Measurements from ENCODE around the gene NUAK1.

Gene NUAK1

DNA sequence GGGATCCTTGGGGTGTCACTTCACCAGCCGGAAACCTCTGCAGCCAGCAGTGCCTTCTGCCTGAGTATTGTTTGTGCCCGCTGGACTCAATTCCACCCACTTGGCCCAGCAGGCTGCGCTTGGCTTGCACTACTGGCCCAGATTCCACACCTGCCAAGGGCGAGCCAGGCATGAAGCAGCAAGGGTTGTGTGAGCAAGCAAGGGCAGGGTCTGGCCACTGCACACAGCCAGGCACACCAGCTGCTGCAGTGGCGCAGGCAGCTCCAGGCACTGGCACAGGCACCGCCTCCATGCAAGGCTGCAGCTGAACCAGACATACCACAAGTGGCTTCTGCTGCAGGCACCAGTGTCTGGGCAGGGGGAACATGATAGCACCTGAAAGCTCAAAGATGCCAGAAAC is 99.5 kb downstream of the NUAK1 start:
- no peak for DNase-seq (ENCODE audit: low read depth)
- TF ChIP-seq, protein P1, sequence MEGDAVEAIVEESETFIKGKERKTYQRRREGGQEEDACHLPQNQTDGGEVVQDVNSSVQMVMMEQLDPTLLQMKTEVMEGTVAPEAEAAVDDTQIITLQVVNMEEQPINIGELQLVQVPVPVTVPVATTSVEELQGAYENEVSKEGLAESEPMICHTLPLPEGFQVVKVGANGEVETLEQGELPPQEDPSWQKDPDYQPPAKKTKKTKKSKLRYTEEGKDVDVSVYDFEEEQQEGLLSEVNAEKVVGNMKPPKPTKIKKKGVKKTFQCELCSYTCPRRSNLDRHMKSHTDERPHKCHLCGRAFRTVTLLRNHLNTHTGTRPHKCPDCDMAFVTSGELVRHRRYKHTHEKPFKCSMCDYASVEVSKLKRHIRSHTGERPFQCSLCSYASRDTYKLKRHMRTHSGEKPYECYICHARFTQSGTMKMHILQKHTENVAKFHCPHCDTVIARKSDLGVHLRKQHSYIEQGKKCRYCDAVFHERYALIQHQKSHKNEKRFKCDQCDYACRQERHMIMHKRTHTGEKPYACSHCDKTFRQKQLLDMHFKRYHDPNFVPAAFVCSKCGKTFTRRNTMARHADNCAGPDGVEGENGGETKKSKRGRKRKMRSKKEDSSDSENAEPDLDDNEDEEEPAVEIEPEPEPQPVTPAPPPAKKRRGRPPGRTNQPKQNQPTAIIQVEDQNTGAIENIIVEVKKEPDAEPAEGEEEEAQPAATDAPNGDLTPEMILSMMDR (IDR thresholded peaks at IDR 0.05; ENCODE audit: insufficient read depth, low read depth, low read length, missing control alignments) = no peak
- no peak overlapping the region for H3K4me3 ChIP-seq (ENCODE audit: low read depth, low read length)

DNA sequence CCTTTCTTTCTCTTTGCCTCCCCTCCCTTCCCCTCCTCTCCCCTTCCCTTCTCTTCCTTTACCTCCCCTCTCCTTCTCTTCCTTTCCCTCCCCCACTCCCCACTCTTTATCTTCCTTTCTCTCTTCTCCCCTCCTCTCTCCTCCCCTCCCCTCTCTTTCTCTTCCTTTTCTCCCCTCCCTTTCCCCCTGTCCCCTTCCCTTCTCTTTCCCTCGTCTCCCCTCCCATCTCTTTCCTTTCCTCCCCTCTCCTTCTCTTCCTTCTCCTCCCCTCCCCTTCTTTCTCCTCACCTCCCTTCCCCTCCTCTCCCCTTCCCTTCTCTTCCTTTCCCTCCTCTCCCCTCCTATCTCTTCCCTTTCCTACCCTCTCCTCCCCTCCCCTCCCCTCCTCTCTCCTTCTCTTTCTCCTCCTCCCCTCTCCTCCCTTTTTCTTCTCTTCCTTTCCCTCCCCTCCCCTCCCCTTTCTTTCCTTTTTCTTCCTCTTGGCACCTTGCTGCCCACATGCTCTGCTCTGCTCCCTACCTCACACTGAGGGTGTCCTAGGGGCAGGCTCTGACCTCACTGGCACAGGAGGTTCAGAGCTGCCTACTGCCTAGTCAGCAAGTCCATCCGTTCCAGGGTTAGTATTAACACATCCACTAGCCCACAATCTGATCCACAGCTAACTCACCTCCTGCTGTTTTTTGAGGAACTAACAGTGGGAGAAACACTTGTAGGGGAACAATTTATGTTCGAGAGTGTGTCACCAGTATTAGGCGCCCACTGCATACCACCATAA is 101.0 kb downstream of the NUAK1 start:
- H3K4me3 ChIP-seq (ENCODE audit: low read depth, low read length) = no peak overlapping the region
- DNase-seq (ENCODE audit: low read depth) = no peak
- TF ChIP-seq, protein P1 (IDR thresholded peaks at IDR 0.05; ENCODE audit: insufficient read depth, low read depth, low read length, missing control alignments) = no peak

DNA sequence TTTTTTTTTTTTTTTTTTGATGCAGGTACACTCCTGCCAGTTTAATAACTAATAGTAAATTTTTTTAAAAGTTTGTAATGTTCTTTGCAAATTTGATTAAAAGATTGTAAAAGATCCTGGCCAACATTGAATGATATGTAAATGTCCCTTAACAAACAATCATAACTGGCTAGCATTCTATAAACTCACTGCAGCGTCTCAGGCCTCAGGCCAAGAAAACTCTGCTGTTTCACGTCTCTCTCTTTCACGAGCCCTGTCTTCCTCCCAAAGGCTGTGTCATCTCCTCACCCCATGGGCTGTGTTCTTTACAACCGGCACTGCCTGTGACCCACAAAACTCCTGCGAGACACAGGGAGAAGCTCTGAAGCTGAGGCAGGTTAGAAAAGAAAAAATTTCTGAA is 103.3 kb downstream of the NUAK1 start:
- no peak for DNase-seq (ENCODE audit: low read depth)
- H3K4me3 ChIP-seq (ENCODE audit: low read depth, low read length) = no peak overlapping the region
- TF ChIP-seq, protein P1 (IDR thresholded peaks at IDR 0.05; ENCODE audit: insufficient read depth, low read depth, low read length, missing control alignments) = no peak

DNA sequence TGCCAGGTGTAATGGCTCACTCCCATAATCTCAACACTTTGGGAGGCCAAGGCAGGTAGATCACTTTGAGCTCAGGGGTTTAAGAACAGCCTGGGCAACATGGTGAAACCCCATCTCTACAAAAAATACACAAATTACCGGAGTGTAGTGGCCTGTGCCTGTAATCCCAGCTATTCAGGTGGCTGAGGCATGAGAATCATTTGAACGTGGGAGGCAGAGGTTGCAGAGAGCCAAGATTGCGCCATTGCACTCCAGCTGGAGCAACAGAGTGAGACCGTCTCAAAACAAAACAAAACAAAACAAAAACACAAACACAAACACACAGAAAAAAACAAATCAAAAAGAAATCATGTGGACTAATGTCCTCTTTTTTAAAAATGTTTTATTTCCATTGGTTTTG is 104.4 kb downstream of the NUAK1 start:
- DNase-seq (ENCODE audit: low read depth) = no peak
- TF ChIP-seq, protein P1 (IDR thresholded peaks at IDR 0.05; ENCODE audit: insufficient read depth, low read depth, low read length, missing control alignments) = no peak
- no peak overlapping the region for H3K4me3 ChIP-seq (ENCODE audit: low read depth, low read length)

DNA sequence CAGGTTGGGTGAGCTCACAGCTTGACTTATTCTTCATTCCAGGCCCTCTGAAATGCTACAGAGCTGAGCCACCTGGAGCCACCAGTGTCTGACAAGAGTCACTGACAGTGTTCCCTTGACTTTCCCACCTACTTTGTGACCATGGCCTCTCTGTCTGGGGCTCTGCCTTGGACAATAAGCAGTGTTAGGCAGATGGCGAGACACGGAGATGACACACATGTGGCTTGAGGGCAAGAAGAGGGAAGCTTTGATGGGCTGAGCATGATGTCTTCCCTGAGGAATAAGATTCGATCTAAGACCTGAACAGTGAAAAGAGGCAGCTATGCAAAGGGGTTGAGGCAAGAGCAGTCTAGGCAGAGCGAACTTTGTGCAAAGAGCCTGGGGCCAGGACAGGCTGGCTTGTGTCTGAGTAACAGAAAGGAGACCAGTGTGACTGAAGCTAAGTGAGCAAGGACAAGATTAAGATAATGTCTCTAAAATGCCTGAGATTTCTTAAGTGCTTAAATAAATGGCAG is 105.5 kb downstream of the NUAK1 start:
- TF ChIP-seq, protein P1 (IDR thresholded peaks at IDR 0.05; ENCODE audit: insufficient read depth, low read depth, low read length, missing control alignments) = no peak
- DNase-seq (ENCODE audit: low read depth) = no peak
- no peak overlapping the region for H3K4me3 ChIP-seq (ENCODE audit: low read depth, low read length)

DNA sequence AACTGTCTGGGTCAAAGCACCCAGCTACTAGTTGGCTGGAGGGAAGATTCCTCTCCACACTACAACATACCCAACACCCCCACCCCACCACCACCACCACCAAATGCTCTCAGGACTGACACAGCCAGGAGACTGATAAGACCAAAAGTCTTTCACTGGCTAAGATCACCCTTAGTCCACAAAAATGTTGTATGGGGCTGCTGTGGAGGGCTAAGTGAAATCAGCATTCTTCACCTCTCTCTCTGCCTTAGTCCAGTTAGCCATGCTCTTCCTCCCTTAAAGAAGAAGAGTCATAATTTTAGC is 106.2 kb downstream of the NUAK1 start:
- no peak for DNase-seq (ENCODE audit: low read depth)
- TF ChIP-seq, protein P1 (IDR thresholded peaks at IDR 0.05; ENCODE audit: insufficient read depth, low read depth, low read length, missing control alignments) = no peak
- no peak overlapping the region for H3K4me3 ChIP-seq (ENCODE audit: low read depth, low read length)

Data from GM12865 (cell line).